HG02885 (cell line): Measurements from ENCODE around the gene COQ10B.
A peak's percentile ranks its signal among the peaks of the same experiment; 100 is the strongest.
"Not testable (repeated sequence)": the region's sequence is repeated elsewhere in the genome, so short reads cannot be mapped to it uniquely, and the experiment has no call there.

Experiments used
- ATAC-seq: cut with Tn5 transposase; IDR thresholded peaks from one replicate; pipeline ENCODE4 v1.9.1; 2021; ENCODE audit warnings: mild to moderate bottlenecking; ENCODE audit not compliant: unreplicated experiment, poor library complexity

COQ10B gene

DNA sequence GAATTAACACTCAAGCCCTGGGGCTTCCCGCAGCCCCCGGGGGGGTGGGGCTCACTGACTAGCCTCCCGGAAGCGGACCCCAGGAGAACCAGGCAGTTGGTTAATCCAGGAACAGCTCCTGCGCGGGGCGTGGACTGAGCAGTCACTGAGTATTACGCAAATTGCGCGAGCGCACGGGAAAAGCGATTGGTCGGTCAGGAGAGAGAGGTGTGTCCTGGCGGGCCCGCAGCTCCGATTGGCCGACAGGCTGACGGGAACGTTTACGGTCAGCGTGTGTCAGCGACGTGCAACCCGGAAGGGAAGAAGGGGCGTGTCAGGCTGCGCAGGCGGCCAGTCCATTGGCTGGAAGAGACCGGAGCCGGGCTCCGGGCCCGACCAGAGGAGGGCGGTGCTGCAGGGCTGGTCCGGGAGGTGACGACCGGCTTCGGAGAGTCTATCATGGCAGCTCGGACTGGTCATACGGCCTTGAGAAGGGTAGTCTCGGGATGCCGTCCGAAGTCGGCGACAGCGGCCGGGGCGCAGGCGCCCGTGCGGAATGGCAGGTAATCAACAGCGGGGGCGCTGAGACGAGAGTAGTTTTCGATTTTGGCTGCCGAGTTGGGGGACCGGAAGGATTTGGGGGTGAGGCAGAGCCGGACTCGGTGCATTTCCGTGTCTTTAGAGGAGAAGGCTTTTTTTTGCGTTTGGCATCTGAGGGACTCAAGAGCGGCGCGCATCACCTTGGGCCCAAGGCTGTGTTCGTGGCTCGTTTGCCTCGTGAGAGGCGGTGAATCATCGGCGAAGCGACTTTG is at the start of gene COQ10B:
COQ10B (plus strand) TSS at position 430 of the 791 bp plus-strand sequence; CDS start at position 439, 9 bp downstream.
- peak; percentile 94 for ATAC-seq

DNA sequence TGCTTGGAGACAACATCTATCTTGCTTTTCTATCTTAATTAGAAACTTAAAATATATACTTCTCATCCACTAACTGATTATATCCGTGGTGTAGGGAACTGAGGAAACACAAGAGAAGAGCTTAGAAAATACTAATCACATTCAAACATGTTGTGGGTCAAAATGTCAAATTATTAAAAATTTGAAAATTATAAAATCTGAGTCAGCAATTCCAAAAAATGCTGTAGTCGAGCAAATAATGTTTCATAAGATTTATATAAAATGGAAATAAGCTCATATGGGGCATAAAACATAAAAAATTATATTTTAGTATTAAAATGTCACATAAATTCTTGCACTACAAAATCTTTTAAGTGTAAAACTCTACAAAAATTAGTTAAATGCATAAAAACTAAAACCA is 47.8 kb upstream of the COQ10B start:
- ATAC-seq: no peak

DNA sequence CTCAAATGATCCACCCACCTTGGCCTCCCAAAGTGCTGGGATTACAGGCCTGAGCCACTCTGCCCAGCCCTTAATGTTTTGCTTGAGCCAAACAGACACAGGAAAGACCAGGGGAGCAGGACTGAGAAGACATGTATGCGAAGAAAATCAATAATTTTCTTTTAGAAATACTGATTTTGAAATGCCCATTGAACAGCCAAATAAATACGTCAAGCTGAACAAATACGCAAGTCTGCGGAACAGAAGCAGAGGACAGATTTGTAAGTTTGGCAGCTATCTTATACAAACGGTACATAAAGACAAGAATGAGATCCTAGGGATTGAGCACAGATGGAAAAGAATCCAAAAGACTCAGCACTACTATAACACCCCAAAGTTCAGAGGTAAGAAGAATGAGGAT is 39.3 kb upstream of the COQ10B start:
- no peak for ATAC-seq

DNA sequence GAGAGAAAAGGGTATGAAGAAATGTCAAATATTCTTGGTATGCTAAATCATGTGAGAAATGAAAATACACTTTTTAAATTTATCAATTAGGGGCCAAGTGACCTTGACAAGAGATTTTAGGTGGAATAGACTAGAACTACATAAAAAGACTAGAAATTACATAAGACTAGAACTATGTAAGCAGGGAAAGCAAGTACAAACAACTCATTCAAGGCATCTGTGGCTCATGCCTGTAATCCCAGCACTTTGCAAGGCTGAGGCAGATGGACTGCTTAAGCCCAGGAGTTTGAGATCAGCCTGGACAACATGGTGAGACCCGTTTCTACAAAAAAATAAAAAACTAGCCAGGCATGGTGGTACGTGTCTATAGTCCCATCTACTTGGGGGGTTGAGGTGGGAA is 38.8 kb upstream of the COQ10B start:
- ATAC-seq: no peak

DNA sequence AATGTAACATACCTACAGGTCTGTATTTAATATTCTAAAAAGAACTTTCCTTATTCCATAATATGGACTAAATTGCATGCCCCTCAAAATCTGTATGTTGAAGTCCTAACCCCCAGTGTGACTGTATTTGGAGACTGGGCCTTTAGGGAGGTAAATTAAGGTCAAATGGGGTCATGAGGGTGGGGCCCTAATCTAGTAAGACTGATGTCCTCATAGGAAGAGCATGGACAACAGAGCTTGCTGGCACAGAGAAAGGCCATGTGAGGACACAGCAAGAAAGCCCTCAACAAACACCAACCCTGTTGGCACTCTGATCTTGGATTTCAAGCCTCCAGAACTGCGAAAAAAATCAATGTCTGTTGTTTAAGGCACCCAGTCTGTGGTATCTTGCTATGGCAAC is 37.1 kb upstream of the COQ10B start:
- ATAC-seq: no peak

DNA sequence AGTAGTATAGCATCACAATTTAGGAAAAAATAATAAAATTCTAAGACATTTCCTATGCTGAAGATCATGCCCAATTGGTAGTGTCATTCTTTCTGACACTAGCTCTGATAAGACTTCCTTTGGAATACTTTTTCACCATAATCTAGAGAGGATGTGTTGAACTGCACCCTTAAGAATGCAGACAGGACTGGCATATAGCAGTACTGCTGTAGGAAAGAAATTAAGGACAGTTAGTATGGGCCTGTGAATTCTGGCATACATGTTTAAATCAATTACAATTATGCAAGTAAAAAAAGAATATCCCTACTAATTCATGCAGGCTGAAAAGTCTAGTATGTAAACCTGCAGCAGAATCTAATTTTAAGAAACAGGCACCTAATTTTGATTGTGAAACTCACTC is 33.9 kb upstream of the COQ10B start:
- ATAC-seq: no peak

DNA sequence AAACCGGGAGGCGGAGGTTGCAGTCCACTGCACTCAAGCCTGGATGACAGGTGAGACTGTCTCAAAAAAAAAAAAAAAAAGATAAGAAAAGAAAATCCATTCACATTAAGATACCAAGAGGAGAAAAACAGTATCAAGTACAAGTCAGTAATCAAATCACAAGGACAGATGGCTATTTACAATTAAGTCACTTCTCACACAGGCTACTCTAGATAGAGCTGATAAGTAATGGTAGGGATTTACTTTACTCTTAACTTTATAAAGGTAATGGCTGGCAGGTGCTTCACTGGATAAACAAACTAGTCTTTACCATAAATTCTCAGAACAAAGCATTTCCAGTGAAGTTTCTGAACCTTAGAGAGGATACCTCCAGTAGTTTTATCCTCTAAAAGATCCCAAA is 30.0 kb upstream of the COQ10B start:
- ATAC-seq: no peak

DNA sequence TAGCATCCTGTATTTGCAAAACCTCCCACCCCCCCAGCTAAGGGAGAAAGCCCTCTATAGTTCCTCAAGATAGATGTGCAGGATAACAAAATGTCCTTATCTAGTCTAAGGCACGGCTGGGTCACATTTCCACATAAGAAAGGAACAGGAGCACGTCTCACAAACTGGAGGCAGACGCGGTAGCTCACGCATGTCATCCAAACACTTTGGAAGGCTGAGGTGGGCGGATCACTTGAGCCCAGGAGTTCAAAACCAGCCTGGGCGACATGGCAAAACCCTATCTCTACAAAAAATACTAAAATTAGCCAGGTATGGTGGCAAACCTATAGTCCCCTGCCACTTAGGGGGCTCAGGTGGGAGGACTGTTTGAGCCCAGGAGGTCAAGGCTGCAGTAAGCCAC is 27.8 kb upstream of the COQ10B start:
- ATAC-seq: no peak

DNA sequence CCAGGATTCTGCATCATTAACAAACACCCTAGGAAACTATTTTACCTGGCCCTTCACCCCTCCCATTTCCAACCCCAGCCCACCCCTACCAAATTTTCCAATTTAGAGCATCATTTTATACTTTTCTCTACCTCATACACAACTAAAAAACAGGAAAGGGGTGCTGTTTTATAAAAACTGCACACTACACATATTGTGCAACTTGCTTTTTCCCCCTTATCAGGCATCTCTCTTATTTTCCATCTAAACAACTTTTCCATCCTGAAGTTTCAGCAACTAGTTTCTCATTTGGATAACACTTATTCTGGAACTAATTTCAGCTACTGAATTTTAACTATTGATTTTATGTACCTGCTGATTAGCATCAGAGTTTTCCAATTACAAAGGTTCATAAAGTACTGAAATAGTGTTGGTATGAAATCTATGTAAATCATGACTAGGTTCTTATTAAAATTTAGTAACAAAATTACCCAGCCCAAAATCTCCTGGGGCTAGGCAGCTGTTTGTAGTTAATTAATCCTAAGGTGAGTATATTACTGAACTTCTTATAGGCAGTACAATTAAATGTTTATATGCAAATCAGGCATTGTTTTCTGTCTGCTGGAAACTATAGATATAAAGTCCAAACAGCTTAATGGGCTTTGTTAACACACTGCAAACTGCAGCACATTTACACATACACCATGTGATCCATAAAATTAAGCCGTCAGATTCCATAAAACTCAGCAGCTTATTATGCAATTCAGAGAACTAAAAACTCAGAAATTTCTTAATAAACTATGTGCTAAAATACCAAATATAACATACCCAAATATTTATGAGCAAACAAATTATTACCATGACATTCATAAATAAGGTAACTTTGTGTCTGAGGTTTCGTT is 26.4 kb upstream of the COQ10B start:
- no peak for ATAC-seq

DNA sequence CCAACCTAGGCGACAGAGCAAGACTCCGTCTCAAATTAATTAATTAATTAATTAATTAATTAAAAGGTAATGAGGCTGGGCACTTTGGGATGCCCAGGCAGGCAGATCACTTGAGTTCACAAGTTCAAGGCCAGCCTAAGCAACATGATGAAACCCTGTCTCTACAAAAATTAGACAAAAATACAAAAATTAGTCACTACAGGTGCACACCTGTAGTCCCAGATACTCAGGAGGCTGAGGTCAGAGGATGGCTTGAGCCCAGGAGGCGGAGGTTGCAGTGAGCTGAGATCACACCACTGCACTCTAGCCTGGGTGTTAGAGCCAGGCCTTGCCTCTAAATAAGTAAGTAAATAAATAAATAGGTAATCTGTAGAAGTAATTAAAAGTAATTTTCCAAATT is 25.4 kb upstream of the COQ10B start:
- ATAC-seq: no peak

DNA sequence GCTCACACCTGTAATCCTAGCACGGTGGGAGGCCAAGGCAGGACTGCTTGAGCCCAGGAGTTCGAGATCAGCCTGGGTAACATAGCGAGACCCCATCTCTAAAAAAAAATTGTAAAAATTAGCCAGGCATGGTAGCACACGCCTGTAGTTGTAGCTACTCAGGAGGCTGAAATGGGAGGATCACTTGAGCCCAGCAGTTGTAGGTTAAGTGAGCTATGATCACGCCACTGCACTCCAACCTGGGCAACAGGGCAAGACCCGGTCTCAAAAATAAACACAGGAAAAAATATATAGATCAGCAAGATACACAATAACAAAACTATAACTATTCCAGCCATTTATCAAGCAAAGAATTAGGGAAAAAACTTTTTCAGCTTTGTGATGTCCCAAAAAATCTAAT is 21.5 kb upstream of the COQ10B start:
- ATAC-seq: no peak

DNA sequence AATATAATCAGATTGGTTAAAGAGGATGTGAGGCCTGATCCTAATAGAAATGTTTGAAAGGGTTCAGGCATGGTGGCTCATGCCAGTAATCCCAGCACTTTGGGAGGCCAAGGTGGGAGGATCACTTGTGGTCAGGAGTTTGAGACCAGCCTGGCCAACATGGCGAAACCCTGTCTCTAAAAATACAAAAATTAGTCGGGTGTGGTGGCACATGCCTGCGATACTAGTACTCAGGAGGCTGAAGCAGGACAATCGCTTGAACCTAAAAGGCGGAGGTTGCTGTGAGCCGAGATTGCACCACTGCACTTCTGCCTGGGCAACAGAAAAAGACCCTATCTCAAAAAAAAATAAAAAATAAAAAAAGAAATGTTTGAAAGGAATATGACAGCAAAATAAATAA is 20.8 kb upstream of the COQ10B start:
- ATAC-seq: not testable (repeated sequence)

DNA sequence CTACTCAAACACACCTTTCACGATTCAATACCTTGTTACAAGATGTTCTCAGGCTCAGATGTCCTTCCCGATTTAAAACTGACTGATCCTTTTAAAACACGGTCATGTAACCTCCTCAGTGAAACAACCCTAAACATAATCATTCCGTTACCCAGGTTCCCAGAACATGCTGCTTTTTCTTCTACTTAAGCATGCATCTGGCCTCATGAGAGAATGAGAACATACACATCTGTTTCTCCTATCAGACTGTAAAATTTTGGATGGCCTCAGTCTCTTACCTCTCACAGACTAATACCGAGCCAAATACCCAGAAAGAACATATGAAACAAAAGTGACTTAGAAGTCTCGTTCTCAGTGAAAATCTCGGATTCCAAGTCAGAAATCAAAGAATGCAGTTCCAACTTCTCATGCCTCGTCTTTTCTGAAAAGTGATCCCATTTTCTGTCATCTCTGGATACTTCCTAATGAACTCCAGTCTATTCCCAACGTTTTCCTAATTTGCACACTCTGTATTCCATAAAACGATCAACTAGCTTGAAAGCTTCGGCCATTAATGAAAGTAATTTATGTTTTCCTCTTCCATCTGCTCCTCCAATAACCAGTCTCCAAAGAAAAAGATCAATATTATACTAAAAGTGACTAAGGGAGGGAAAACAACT is 19.4 kb upstream of the COQ10B start:
- no peak for ATAC-seq

DNA sequence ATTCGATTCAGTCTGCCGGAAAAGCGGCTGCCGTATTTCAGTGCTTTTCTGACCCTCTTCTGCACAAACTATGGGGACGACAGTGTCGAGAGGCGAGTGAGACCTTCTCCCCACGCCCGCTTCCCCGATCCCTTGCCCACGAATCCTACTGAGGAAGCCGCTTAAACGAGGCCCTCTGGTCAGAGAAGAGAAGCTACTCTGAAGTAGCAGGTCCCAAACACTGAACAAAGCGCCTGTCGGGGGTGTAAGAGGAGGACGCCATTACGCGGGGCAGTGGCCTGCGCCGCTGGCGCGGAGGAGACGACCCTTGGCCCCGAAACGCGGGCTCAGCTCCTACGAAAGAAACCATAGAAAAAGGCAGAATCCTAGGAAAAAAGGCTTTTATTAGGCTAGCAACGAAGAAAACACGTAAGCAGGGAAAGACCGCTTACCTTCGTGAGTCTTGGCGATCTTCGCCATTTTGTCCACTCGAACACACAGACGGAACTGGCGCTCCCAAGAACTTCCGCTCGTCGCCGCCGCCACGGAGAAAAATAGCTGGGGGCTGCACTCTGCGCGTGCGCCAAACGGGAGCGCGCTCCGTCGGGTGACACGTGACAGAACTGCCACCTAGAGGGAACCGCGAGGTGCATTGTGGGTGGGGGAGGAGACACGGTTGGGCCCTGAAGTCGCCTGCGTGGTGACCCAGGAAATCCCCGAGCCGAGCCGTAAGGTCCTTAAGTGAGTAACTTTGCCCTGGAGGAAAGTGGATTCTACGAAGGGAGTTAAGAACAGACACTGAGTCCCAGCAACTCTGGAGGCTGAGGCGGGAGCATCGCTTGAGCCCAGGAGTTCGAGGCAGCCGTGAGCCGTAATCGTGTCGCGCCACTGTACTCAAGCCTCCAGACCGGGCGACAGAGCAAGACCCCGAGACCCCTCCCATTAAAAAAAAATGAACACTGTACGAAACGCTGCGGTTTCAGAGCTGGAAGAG is 18.5 kb upstream of the COQ10B start, which contains the start of gene SF3B1:
SF3B1 (minus strand) TSS at position 488 of the 973 bp plus-strand sequence; CDS start at position 459, 29 bp downstream.
- ATAC-seq: peak; percentile 92

DNA sequence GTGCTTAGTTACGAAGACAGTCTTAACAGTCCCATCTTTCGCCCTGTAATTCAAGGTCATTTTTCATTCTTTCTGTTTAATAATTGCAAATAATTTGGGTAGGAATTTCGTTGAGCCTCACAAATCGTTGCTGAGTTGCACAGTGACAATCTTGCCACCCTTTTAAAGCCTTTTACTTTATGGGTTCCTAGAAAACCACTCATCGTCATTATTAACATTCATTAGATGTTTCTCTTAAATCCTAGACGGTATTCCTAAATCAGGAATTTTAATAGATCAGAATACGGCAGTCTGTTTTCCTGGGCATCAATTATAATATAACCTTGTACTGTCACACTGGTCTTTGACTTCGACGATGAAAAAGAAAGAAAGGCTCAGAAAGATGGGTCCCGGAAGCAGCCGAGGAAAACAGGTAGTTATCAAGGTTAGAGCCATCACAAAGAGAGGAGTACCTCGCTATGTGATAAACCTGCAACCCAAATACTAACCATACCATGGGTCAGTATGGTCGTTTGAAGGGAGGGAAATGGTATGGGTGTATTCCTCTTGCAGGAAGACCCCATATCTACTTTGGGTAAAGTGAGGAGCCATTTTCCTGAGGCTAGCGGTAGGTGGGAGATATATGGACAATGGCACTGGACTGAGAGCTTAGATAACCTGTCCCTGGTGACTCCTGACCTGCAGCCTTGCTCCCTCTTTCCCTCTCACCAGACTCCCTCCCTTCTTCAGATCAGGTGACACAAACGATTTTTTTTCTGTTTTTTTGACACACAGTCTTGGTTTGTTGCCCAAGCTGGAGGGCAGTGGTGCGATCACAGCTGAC is 17.5 kb upstream of the COQ10B start:
- ATAC-seq: no peak

DNA sequence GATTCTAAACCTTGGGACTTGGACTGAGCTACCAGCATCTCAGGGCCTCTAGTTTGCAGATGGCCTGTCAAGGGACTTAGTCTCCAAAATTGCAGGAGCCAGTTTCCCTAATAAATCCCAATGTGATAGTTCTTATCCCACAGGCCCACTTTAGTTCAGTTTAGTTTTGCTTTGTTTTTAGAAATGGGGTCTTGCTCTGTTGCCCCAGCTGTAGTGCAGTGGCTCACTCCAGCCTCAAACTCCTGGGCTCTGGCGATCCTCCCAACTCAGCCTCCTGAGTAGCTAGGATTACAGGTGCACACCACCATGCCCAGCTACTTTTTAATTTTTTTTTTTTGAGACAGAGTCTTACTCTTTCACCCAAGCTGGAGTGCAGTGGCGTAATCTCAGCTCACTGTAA is 16.0 kb upstream of the COQ10B start:
- no peak for ATAC-seq

DNA sequence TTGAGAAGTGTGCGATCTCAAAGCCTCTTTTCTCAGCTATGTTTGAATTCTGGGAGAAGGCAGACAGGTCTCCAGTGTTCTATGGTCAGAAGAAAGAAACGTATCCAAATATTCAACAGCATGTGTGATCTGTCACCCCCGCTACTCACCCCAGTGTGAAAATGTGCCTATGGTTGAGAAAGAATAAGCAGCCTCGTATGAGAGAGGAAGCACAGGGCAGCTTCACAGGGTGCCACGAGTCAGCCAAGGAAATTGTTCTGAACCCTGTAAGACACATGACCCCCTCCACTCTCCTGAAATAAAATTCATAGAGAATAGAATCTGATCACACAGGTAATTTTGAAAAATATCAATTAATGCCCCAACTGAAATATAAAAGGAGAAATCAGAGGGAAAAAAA is 10.5 kb upstream of the COQ10B start:
- ATAC-seq: no peak

DNA sequence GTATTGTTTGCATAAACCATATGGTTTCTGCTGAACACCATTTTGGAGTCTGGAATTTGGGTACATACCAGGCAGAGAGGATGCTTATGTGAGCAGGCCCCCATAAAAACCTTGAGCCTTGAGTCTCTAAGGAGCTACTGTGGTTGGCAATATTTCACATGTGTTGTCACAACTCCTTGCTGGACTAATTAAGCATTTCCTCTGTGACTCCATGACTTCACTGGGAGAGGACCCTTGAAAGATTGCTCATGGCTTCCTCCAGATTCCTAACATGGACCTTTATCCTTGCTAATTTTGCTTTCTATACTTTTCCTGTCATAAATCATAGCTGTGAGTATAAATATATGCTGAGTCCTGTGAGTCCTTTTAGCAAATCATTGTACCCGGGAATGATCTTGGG is 7.6 kb upstream of the COQ10B start:
- no peak for ATAC-seq

DNA sequence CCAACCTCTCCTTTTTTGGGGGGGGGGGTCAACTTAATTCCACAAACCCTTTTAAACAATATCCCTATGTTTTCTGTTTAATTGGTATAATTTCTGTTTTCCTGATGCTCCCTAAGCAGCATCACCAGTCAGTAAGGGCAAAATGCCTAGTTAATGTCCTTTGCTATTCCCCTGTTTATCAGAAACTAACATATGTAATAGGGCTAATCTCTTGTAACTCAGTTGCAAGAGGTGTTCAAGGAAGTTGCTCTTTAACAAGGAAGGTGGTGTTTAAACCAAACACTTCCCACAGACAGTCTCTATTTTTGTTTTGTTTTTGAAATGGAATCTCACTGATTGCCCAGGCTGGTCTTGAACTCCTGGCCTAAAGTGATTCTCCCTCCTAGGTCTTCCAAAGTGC is 6.5 kb upstream of the COQ10B start:
- no peak for ATAC-seq
